Measurements from ENCODE around the gene SRPX.

Gene SRPX

GRCh38 chrX:38220415-38221390 lies at the start of gene SRPX:
TSS of gene SRPX (minus strand) at chrX:38220871. CDS start at chrX:38220792, 79 bp downstream.
- Histone ChIP-seq H3K9ac (ENCODE audit: low read depth in 1 of 2, low read length in 2 of 2) (no peak within 1 kb of the TSS), H3K9me3 (ENCODE audit: control insufficient read depth in 1 of 2, low read length in 2 of 2) (no peaks in the 10 kb centered on the region), H3K27ac (ENCODE audit: low read depth, low read length) (no peak within 1 kb of the TSS), H3K27me3 (ENCODE audit: control insufficient read depth in 1 of 2, insufficient read depth in 2 of 2, low read length in 2 of 2) (peaks cover 0 to 4% of the 10 kb centered on the region in 2 donors), H3K4me1 (ENCODE audit: control insufficient read depth in 1 of 2, insufficient read depth in 2 of 2, low read length in 2 of 2) (no peaks in the 10 kb centered on the region), H3K36me3 (ENCODE audit: control insufficient read depth in 1 of 2, insufficient read depth in 2 of 2, low read length in 2 of 2) (no peaks in the 10 kb centered on the region), H3K4me3 (ENCODE audit: low read depth in 1 of 2, low read length in 2 of 2) (peak within 1 kb of the TSS; percentile 50 to 61)

- no peak overlapping the region for H3K9ac ChIP-seq (ENCODE audit: low read depth in 1 of 2, low read length in 2 of 2)
- H3K4me3 ChIP-seq (ENCODE audit: low read depth in 1 of 2, low read length in 2 of 2) = no peak overlapping the region
- H3K9me3 ChIP-seq (ENCODE audit: control insufficient read depth in 1 of 2, low read length in 2 of 2) = no peaks in the 10 kb centered on the region
- no peaks in the 10 kb centered on the region for H3K27me3 ChIP-seq (ENCODE audit: control insufficient read depth in 1 of 2, insufficient read depth in 2 of 2, low read length in 2 of 2)
- H3K27ac ChIP-seq (ENCODE audit: low read depth, low read length) = no peak overlapping the region
- H3K36me3 ChIP-seq (ENCODE audit: control insufficient read depth in 1 of 2, insufficient read depth in 2 of 2, low read length in 2 of 2) = no peaks in the 10 kb centered on the region
- peaks cover 0 to 3% of the 10 kb centered on the region in 2 donors for H3K4me1 ChIP-seq (ENCODE audit: control insufficient read depth in 1 of 2, insufficient read depth in 2 of 2, low read length in 2 of 2)
Observed at GRCh38 chrX:38268011-38268410, 47.3 kb upstream of the SRPX start.

GRCh38 chrX:38262715-38263620 lies 42.3 kb upstream of the SRPX start:
- H3K9ac ChIP-seq (ENCODE audit: low read depth in 1 of 2, low read length in 2 of 2) = no peak overlapping the region
- no peaks in the 10 kb centered on the region for H3K27me3 ChIP-seq (ENCODE audit: control insufficient read depth in 1 of 2, insufficient read depth in 2 of 2, low read length in 2 of 2)
- H3K4me3 ChIP-seq (ENCODE audit: low read depth in 1 of 2, low read length in 2 of 2) = no peak overlapping the region
- no peak overlapping the region for H3K27ac ChIP-seq (ENCODE audit: low read depth, low read length)
- no peaks in the 10 kb centered on the region for H3K4me1 ChIP-seq (ENCODE audit: control insufficient read depth in 1 of 2, insufficient read depth in 2 of 2, low read length in 2 of 2)
- H3K36me3 ChIP-seq (ENCODE audit: control insufficient read depth in 1 of 2, insufficient read depth in 2 of 2, low read length in 2 of 2) = no peaks in the 10 kb centered on the region
- no peaks in the 10 kb centered on the region for H3K9me3 ChIP-seq (ENCODE audit: control insufficient read depth in 1 of 2, low read length in 2 of 2)

GRCh38 chrX:38260231-38260630 lies 39.6 kb upstream of the SRPX start:
- Histone ChIP-seq H3K4me3 (ENCODE audit: low read depth in 1 of 2, low read length in 2 of 2) (no peak overlapping the region), H3K27me3 (ENCODE audit: control insufficient read depth in 1 of 2, insufficient read depth in 2 of 2, low read length in 2 of 2) (no peaks in the 10 kb centered on the region), H3K9ac (ENCODE audit: low read depth in 1 of 2, low read length in 2 of 2) (no peak overlapping the region), H3K27ac (ENCODE audit: low read depth, low read length) (no peak overlapping the region), H3K9me3 (ENCODE audit: control insufficient read depth in 1 of 2, low read length in 2 of 2) (no peaks in the 10 kb centered on the region), H3K36me3 (ENCODE audit: control insufficient read depth in 1 of 2, insufficient read depth in 2 of 2, low read length in 2 of 2) (no peaks in the 10 kb centered on the region), H3K4me1 (ENCODE audit: control insufficient read depth in 1 of 2, insufficient read depth in 2 of 2, low read length in 2 of 2) (no peaks in the 10 kb centered on the region)

GRCh38 chrX:38256019-38256418 lies 35.3 kb upstream of the SRPX start:
- Histone ChIP-seq H3K4me3 (ENCODE audit: low read depth in 1 of 2, low read length in 2 of 2) (no peak overlapping the region), H3K27ac (ENCODE audit: low read depth, low read length) (no peak overlapping the region), H3K9me3 (ENCODE audit: control insufficient read depth in 1 of 2, low read length in 2 of 2) (no peaks in the 10 kb centered on the region), H3K9ac (ENCODE audit: low read depth in 1 of 2, low read length in 2 of 2) (no peak overlapping the region), H3K36me3 (ENCODE audit: control insufficient read depth in 1 of 2, insufficient read depth in 2 of 2, low read length in 2 of 2) (no peaks in the 10 kb centered on the region), H3K27me3 (ENCODE audit: control insufficient read depth in 1 of 2, insufficient read depth in 2 of 2, low read length in 2 of 2) (no peaks in the 10 kb centered on the region), H3K4me1 (ENCODE audit: control insufficient read depth in 1 of 2, insufficient read depth in 2 of 2, low read length in 2 of 2) (no peaks in the 10 kb centered on the region)

- Histone ChIP-seq H3K36me3 (ENCODE audit: control insufficient read depth in 1 of 2, insufficient read depth in 2 of 2, low read length in 2 of 2) (no peaks in the 10 kb centered on the region), H3K27ac (ENCODE audit: low read depth, low read length) (no peak overlapping the region), H3K4me1 (ENCODE audit: control insufficient read depth in 1 of 2, insufficient read depth in 2 of 2, low read length in 2 of 2) (no peaks in the 10 kb centered on the region)
Observed at GRCh38 chrX:38249965-38250364, 29.3 kb upstream of the SRPX start.

GRCh38 chrX:38247051-38247450 lies 26.4 kb upstream of the SRPX start:
- H3K36me3 ChIP-seq (ENCODE audit: control insufficient read depth in 1 of 2, insufficient read depth in 2 of 2, low read length in 2 of 2) = no peaks in the 10 kb centered on the region
- no peak overlapping the region for H3K27ac ChIP-seq (ENCODE audit: low read depth, low read length)
- H3K9me3 ChIP-seq (ENCODE audit: control insufficient read depth in 1 of 2, low read length in 2 of 2) = no peaks in the 10 kb centered on the region
- H3K4me1 ChIP-seq (ENCODE audit: control insufficient read depth in 1 of 2, insufficient read depth in 2 of 2, low read length in 2 of 2) = no peaks in the 10 kb centered on the region
- no peaks in the 10 kb centered on the region for H3K27me3 ChIP-seq (ENCODE audit: control insufficient read depth in 1 of 2, insufficient read depth in 2 of 2, low read length in 2 of 2)
- H3K4me3 ChIP-seq (ENCODE audit: low read depth in 1 of 2, low read length in 2 of 2) = no peak overlapping the region
- no peak overlapping the region for H3K9ac ChIP-seq (ENCODE audit: low read depth in 1 of 2, low read length in 2 of 2)

More at GRCh38 chrX:38249965-38250364, 29.3 kb upstream of the SRPX start:
- Histone ChIP-seq H3K9ac (ENCODE audit: low read depth in 1 of 2, low read length in 2 of 2) (no peak overlapping the region), H3K27me3 (ENCODE audit: control insufficient read depth in 1 of 2, insufficient read depth in 2 of 2, low read length in 2 of 2) (no peaks in the 10 kb centered on the region), H3K9me3 (ENCODE audit: control insufficient read depth in 1 of 2, low read length in 2 of 2) (no peaks in the 10 kb centered on the region), H3K4me3 (ENCODE audit: low read depth in 1 of 2, low read length in 2 of 2) (no peak overlapping the region)

- no peaks in the 10 kb centered on the region for H3K9me3 ChIP-seq (ENCODE audit: control insufficient read depth in 1 of 2, low read length in 2 of 2)
- no peak overlapping the region for H3K9ac ChIP-seq (ENCODE audit: low read depth in 1 of 2, low read length in 2 of 2)
- no peaks in the 10 kb centered on the region for H3K36me3 ChIP-seq (ENCODE audit: control insufficient read depth in 1 of 2, insufficient read depth in 2 of 2, low read length in 2 of 2)
Observed at GRCh38 chrX:38240541-38240940, 19.9 kb upstream of the SRPX start.

GRCh38 chrX:38236901-38237615 lies 16.4 kb upstream of the SRPX start:
- no peak overlapping the region for H3K27ac ChIP-seq (ENCODE audit: low read depth, low read length)

More at GRCh38 chrX:38240541-38240940, 19.9 kb upstream of the SRPX start:
- Histone ChIP-seq H3K4me1 (ENCODE audit: control insufficient read depth in 1 of 2, insufficient read depth in 2 of 2, low read length in 2 of 2) (no peaks in the 10 kb centered on the region), H3K27me3 (ENCODE audit: control insufficient read depth in 1 of 2, insufficient read depth in 2 of 2, low read length in 2 of 2) (no peaks in the 10 kb centered on the region), H3K27ac (ENCODE audit: low read depth, low read length) (no peak overlapping the region), H3K4me3 (ENCODE audit: low read depth in 1 of 2, low read length in 2 of 2) (no peak overlapping the region)

More at GRCh38 chrX:38236901-38237615, 16.4 kb upstream of the SRPX start:
- H3K4me1 ChIP-seq (ENCODE audit: control insufficient read depth in 1 of 2, insufficient read depth in 2 of 2, low read length in 2 of 2) = no peaks in the 10 kb centered on the region
- H3K9me3 ChIP-seq (ENCODE audit: control insufficient read depth in 1 of 2, low read length in 2 of 2) = no peaks in the 10 kb centered on the region
- no peak overlapping the region for H3K4me3 ChIP-seq (ENCODE audit: low read depth in 1 of 2, low read length in 2 of 2)
- no peaks in the 10 kb centered on the region for H3K36me3 ChIP-seq (ENCODE audit: control insufficient read depth in 1 of 2, insufficient read depth in 2 of 2, low read length in 2 of 2)
- no peaks in the 10 kb centered on the region for H3K27me3 ChIP-seq (ENCODE audit: control insufficient read depth in 1 of 2, insufficient read depth in 2 of 2, low read length in 2 of 2)
- no peak overlapping the region for H3K9ac ChIP-seq (ENCODE audit: low read depth in 1 of 2, low read length in 2 of 2)

Measured in duodenal mucosa (tissue), 2 donors.